Measurements from ENCODE around the gene PHKB. TPM values are rescaled to one million over a fixed set of nuclear protein-coding genes. Genes with fewer than 3 reads are reported as not detected.

Gene PHKB
- total and polyA plus RNA-seq, 2 donors (not counting 3 experiments of a cell fraction or from before 2014, with no cell fraction given) = 30.1 to 61.0 TPM

DNA sequence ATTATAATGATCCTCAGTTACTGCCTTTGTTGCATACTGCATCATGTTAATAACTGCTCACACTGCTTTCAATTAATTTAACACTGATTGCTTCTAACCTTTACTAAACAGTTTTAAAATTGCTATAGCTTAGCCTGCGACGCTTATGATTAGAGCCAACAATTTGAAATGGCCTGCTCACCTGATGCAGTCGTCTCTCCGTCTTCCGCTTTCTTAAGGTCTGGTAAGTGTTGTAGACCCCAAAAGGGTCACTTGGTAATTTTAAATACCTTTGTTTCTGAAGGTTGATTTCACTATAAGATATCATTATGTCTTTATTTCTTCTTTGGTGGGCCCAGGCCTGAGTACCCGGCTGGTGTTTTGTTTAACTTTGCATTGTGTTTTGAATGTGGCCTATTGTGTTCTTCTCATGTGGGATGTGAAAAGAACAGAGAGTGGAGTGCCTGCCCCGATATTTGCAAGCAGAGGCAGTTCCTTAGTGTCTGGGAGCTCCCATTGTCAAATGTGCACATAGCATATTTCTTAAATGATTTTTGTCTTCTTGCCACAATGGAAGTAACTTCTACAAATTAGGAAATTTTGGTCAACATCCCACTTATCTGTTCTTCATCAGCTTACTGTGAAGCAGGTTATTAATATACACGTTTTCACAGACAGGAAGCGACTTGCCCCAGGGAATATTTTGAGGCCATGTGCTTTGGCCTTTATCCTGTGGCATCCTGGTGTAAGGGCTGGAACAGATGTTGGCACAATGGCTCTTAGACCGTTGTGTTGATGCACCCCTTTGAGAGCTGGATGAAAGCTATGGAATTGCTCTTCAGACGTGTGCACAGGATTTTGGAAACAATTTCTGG lies 2.9 kb downstream of the PHKB start:
- Histone ChIP-seq H3K36me3 (ENCODE audit: control insufficient read depth in 2 of 2, extremely low read depth in 1 of 2, insufficient read depth in 2 of 2, low read length in 2 of 2) (no peaks in the 10 kb centered on the region), H2AFZ (ENCODE audit: low read depth, low read length) (no peak overlapping the region), H3K4me2 (ENCODE audit: insufficient read depth, low read length) (no peak overlapping the region), H3K4me3 (replicated peaks in 1 of 3; ENCODE audit: insufficient read depth in 1 of 3, low read depth in 1 of 3, low read length in 3 of 3) (no peak overlapping the region), H3K27ac (ENCODE audit: insufficient read depth, low read depth, low read length) (no peak overlapping the region), H3K4me1 (ENCODE audit: control insufficient read depth, extremely low read depth, insufficient read depth, low read length) (peaks cover 27% of the 10 kb centered on the region), H4K20me1 (replicated peaks; ENCODE audit: control insufficient read depth, extremely low read depth, insufficient read depth, low read length) (no peaks in the 10 kb centered on the region), H3K9me3 (replicated peaks; ENCODE audit: control insufficient read depth, insufficient read depth, low read length) (no peaks in the 10 kb centered on the region), H3K27me3 (ENCODE audit: control insufficient read depth in 2 of 2, insufficient read depth in 2 of 2, low read length in 2 of 2) (no peaks in the 10 kb centered on the region), H3K79me2 (ENCODE audit: control insufficient read depth, insufficient read depth, low read length) (peaks cover 30% of the 10 kb centered on the region), H3K9me1 (replicated peaks; ENCODE audit: control insufficient read depth, extremely low read depth, insufficient read depth, low read length) (no peaks in the 10 kb centered on the region), H3K9ac (replicated peaks; ENCODE audit: extremely low read depth, insufficient read depth, low read length) (no peak overlapping the region)
- no peak for FAIRE-seq
- dilution Hi-C loops (cut with MboI; ENCODE audit: extremely low pct_ligation_motif_present, low sequenced_read_pairs) = no loop called here
- no TSS peak for BruUV-seq (replicated peaks)
- TF ChIP-seq FOS (IDR thresholded peaks at IDR 0.05; ENCODE audit: borderline replicate concordance, insufficient read depth, low read length) = no peak
- TF ChIP-seq POLR2A (IDR thresholded peaks at IDR 0.05; ENCODE audit: low read depth, low read length) = no peak
- no peak for TF ChIP-seq POLR2AphosphoS5 (IDR thresholded peaks at IDR 0.05; ENCODE audit: insufficient read depth, low read depth, low read length)
- TF ChIP-seq, protein P1, sequence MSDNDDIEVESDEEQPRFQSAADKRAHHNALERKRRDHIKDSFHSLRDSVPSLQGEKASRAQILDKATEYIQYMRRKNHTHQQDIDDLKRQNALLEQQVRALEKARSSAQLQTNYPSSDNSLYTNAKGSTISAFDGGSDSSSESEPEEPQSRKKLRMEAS (IDR thresholded peaks at IDR 0.05; ENCODE audit: insufficient read depth, insufficient read length) = no peak
- TF ChIP-seq, protein P2, sequence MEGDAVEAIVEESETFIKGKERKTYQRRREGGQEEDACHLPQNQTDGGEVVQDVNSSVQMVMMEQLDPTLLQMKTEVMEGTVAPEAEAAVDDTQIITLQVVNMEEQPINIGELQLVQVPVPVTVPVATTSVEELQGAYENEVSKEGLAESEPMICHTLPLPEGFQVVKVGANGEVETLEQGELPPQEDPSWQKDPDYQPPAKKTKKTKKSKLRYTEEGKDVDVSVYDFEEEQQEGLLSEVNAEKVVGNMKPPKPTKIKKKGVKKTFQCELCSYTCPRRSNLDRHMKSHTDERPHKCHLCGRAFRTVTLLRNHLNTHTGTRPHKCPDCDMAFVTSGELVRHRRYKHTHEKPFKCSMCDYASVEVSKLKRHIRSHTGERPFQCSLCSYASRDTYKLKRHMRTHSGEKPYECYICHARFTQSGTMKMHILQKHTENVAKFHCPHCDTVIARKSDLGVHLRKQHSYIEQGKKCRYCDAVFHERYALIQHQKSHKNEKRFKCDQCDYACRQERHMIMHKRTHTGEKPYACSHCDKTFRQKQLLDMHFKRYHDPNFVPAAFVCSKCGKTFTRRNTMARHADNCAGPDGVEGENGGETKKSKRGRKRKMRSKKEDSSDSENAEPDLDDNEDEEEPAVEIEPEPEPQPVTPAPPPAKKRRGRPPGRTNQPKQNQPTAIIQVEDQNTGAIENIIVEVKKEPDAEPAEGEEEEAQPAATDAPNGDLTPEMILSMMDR (IDR thresholded peaks at IDR 0.05; ENCODE audit: extremely low read depth in 1 of 2, insufficient read depth in 1 of 2, low read depth in 1 of 2, low read length in 2 of 2) = no peak
- no peak for TF ChIP-seq JUN (IDR thresholded peaks at IDR 0.05; ENCODE audit: borderline replicate concordance, insufficient read depth, insufficient read length, low read depth)
- intact Hi-C loops (cut with micrococcal nuclease) = loop anchor here (5.0 to 10.0 kb wide), 3 partner anchors 178 to 693 kb away; partner anchors contain the start of gene ABCC12
- ChIA-PET CTCF (interaction anchor here (1.3 kb wide), 1 partner anchor 320 kb away, joined by 5 read pairs; the partner anchor contains the start of gene NETO2), POLR2A (no interaction called here)
- DNase-seq (ENCODE audit: low read depth, low spot score) = no peak

Data from endothelial cell of umbilical vein (primary cell).